ENCODE data around the gene AKR1B1. TPM values are rescaled to one million over a fixed set of nuclear protein-coding genes. Genes with fewer than 3 reads are reported as not detected.
"Not testable (repeated sequence)": the region's sequence is repeated elsewhere in the genome, so short reads cannot be mapped to it uniquely, and the experiment has no call there.

Gene AKR1B1
- 261 and 288 TPM in 2 replicates for total RNA-seq (2014; rRNA removed; shearing (Covaris generic))

GRCh38 chr7:134458806-134459698 lies at the start of gene AKR1B1:
AKR1B1 (minus strand) TSS chr7:134459100; CDS start chr7:134459062, 38 bp downstream.
- peak; percentile 91 for DNase-seq (ENCODE audit: low spot score)

- no peak for DNase-seq (ENCODE audit: low spot score)
Measured at GRCh38 chr7:134505856-134506255, 47.0 kb upstream of the AKR1B1 start.

GRCh38 chr7:134504660-134505164 lies 45.8 kb upstream of the AKR1B1 start:
- DNase-seq (ENCODE audit: low spot score), result no peak

DNA sequence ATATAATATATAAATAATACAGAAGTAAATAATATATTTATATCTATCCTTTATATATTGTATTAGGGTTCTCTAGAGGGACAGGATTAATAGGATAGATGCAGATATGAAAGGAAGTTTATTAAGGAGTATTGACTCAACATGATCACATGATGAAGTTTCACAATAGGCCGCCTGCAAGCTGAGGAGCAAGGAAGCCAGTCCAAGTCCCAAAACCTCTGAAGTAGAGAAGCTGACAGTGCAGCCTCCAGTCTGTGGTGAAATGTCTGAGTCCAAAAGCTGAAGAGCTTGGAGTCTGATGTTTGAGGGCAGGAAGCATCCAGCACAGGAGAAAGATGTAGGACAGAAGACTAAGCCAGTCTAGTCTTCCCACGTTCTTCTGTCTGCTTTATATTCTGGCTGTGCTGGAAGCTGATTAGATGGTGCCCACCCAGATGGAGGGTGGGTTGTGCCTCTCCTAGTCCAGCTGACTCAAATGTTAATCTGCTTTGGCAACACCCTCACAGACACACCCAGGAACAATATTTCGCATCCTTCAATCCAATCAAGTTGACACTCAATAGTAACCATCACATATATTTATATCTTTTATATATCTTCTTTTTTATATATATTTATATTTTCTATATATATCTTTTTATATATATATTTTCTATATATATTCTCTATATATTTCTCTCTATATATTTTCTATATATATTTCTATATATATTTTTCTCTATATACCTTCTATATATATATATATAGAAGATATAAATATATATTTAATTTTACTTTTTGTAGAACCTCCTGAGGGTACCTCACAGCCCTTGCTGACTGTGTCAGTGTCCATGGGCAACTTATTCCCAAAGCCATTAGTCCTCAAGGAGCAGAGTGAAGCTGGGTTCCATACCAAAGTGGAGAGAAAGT lies 43.8 kb upstream of the AKR1B1 start:
- DNase-seq (ENCODE audit: low spot score), result peak; percentile 27

DNA sequence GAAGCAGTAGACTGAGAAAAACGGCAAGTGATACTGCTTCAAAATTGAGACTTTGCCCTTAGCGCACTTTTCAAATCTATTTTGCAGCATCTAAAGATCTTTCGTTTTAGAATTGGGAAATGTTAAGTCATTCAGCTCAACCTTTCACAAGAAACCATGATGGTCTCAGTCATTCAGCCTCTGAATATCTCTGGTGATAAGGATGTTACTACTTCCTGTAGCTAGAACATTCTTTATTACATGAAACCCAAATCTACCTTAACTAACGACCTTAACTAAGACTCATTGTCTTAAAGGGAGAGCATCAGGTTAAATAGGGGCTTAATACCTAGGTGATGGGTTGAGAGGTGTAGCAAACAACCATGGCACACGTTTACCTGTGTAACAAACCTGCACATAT lies 42.1 kb upstream of the AKR1B1 start:
- DNase-seq (ENCODE audit: low spot score), result no peak

DNA sequence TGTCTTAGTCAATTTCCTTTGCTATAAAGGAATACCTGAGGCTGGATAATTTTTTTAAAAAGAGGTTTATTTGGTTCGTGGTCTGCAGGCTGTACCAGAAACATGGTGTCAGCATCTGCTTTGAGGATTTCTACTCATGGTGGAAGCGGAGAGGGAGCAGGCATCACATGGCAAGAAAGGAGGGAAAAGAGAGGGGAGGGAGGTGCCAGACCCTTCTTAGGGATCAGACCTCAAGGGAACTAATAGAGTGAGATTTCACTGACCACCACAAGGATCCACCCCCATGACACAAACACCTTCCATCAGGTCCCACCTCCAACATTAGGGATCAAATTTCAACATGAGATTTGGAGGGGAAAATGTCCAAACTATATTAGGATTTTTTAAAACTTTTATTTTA lies 41.5 kb upstream of the AKR1B1 start:
- no peak for DNase-seq (ENCODE audit: low spot score)

- no peak for DNase-seq (ENCODE audit: low spot score)
Measured at GRCh38 chr7:134495546-134495945, 36.6 kb upstream of the AKR1B1 start.

DNA sequence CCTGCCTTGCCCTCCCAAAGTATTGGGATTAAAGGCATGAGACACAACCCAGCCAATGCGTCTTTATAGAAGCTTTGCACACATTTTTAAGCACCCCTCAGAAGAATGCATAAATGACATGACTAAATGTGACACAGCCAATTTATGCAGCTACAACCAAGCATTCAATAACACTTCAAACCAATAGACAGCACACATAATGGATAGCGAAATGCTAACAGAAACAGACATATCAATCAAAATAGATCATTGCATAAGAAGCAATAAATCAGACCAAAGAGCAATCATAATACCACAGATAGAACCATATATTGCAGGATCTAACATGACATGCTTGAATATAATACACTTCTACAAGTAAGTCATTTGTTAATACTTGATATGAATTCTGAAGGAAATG lies 34.2 kb upstream of the AKR1B1 start:
- no peak for DNase-seq (ENCODE audit: low spot score)

- not testable (repeated sequence) for DNase-seq (ENCODE audit: low spot score)
Measured at GRCh38 chr7:134487721-134488120, 28.8 kb upstream of the AKR1B1 start.

- DNase-seq (ENCODE audit: low spot score), result no peak
Measured at GRCh38 chr7:134485203-134485602, 26.3 kb upstream of the AKR1B1 start.

DNA sequence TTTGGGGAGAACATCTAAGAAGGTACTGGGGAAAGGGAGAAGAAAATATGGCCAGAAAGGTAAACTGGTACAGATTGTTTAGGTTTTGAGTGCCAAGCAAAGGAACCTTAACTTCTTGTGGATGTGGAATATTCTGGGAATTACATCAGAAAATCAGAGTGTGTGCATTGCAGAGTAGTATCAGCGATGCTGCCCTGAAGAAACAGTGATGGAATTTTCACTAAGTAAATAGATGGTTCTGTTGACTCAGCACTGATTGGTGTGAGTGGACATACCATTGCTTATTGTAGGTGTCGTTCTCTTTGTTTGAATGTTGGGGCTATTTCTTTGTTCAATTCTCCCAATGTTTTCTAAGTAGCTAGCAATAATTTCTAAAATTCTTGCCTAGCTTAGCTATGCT lies 24.4 kb upstream of the AKR1B1 start:
- DNase-seq (ENCODE audit: low spot score), result no peak

DNA sequence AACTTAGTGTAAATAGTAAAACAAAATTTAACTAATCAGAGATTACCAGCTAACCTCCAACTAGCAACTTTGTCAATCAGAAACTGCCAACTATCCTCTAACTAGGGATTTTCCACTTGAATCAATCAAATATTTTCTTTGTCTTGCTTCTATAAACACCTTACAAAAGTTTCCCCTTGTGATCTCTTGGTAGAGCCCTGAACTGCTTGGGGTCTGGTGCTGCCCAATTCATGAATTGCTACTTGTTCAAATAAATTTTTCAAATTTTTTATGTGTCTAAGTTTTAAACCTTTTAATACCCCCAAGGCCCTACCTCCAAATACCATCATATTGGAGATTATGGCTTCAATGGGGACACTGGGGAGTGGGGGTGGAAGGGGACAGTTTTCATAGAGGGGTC lies 24.0 kb upstream of the AKR1B1 start:
- DNase-seq (ENCODE audit: low spot score), result no peak

GRCh38 chr7:134481167-134481566 lies 22.3 kb upstream of the AKR1B1 start:
- DNase-seq (ENCODE audit: low spot score), result no peak

GRCh38 chr7:134480730-134481129 lies 21.8 kb upstream of the AKR1B1 start:
- peak; percentile 88 for DNase-seq (ENCODE audit: low spot score)

DNA sequence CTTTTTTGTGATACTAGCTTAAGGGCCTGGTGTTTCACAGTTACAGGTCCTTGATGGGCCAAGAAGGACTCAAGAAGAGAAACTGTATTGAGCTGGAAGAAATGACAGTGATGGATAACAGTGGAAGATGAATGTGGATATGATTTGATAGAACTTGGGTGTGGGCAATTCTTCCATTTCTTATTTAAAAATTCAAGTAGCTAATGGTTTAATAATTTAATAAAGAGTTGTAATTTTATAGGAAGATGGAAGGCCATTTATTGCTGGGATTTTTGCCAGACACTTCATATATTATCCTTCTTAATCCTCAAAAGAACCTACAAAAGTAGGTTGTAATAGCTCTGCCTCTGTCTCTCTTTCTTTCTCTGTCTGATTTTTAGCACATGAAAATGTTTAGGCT lies 21.3 kb upstream of the AKR1B1 start:
- DNase-seq (ENCODE audit: low spot score), result no peak

DNA sequence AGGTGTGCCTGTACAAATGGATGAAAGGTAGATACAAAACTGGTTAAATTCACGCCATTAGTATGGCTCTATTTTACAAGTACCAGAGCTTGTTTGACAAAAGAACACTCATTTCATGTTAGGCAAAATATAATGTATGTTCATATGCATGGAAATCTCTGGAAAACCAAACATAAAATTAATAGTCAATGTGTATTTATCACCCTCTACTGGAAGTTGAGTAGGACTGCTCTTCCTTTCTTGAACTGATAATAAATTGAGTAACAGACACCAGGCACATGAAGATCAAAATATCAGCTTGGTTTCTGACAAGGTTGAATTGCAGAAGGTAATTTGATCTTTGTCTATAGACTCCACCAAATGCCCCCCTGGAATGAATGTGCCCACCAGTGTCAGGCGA lies 19.8 kb upstream of the AKR1B1 start:
- no peak for DNase-seq (ENCODE audit: low spot score)

- DNase-seq (ENCODE audit: low spot score), result no peak
Measured at GRCh38 chr7:134477954-134478353, 19.1 kb upstream of the AKR1B1 start.

DNA sequence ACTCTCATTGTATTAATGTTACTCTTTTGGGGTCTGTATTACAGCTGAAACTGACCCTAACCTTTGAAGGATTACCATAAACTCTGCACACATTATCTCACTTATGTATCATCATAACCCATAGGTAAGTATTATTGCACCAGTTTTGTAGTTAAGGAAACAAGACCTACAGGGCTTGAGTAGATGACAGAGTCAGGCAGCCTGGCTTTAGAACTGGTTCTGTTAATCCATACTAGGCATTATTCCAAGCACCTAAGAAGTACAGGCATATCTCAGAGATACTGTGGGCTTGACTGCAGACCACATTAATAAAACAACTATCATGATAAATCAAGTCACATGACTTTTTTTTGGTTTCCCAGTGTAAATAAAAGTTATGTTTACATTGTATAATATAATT lies 17.1 kb upstream of the AKR1B1 start:
- DNase-seq (ENCODE audit: low spot score), result no peak

- no peak for DNase-seq (ENCODE audit: low spot score)
Measured at GRCh38 chr7:134474828-134475227, 15.9 kb upstream of the AKR1B1 start.

GRCh38 chr7:134473861-134474291 lies 15.0 kb upstream of the AKR1B1 start:
- DNase-seq (ENCODE audit: low spot score), result no peak

- no peak for DNase-seq (ENCODE audit: low spot score)
Measured at GRCh38 chr7:134472572-134473244, 13.8 kb upstream of the AKR1B1 start.

- DNase-seq (ENCODE audit: low spot score), result peak; percentile 58
Measured at GRCh38 chr7:134470864-134471263, 12.0 kb upstream of the AKR1B1 start.

All from H4 (cell line).